Cardiac fibroblast (primary cell): ENCODE data around the gene HIF1A.
A peak's percentile ranks its signal among the peaks of the same experiment; 100 is the strongest.

ENCODE experiments used
- DNase-seq, 2 donors: peaks; one replicate each; pipeline versions ENCODE4 v3.0.0 to v3.0.0-alpha.2; 2010; ENCODE audit warnings: low read depth in 2 of 2
- H3K4me3 ChIP-seq, 2 donors: replicated peaks in 1 of 2; 1 replicate in 1 of 2; 2 replicates in 1 of 2; pipeline ENCODE4 v1.5.1; 2011; ENCODE audit warnings: low read depth in 2 of 2, low read length in 2 of 2, mild to moderate bottlenecking in 2 of 2, moderate library complexity in 1 of 2
- CTCF ChIP-seq: IDR thresholded peaks from one replicate; pipeline ENCODE4 v1.5.1; 2011; ENCODE audit warnings: low read depth, mild to moderate bottlenecking, low read length, inconsistent platforms

Gene HIF1A

GRCh38 chr14:61726778-61727658, 31.7 kb downstream of the HIF1A start:
- no peak for TF ChIP-seq CTCF
- H3K4me3 ChIP-seq = no peak overlapping the region
- no peak for DNase-seq

GRCh38 chr14:61730756-61731373, 35.6 kb downstream of the HIF1A start:
- no peak for TF ChIP-seq CTCF
- no peak overlapping the region for H3K4me3 ChIP-seq
- DNase-seq = no peak

GRCh38 chr14:61733972-61734371, 38.7 kb downstream of the HIF1A start:
- H3K4me3 ChIP-seq = no peak overlapping the region
- no peak for DNase-seq
- TF ChIP-seq CTCF = no peak

GRCh38 chr14:61736751-61737150, 41.4 kb downstream of the HIF1A start:
- DNase-seq = peak in 1 of 2 donors; percentile 68
- H3K4me3 ChIP-seq = no peak overlapping the region
- no peak for TF ChIP-seq CTCF

- no peak overlapping the region for H3K4me3 ChIP-seq
- TF ChIP-seq CTCF = no peak
- DNase-seq = peak in 1 of 2 donors; percentile 68
Observed at GRCh38 chr14:61737915-61738314, 42.6 kb downstream of the HIF1A start.

GRCh38 chr14:61739133-61739532, 43.8 kb downstream of the HIF1A start:
- no peak overlapping the region for H3K4me3 ChIP-seq
- DNase-seq = no peak
- no peak for TF ChIP-seq CTCF
